Ishikawa (cell line): ENCODE measurements around the gene PKMYT1.

Experiments used
- CEBPB ChIP-seq: IDR thresholded peaks from 2 replicates; pipeline ENCODE4 v1.6.1; 2012
- CREB1 ChIP-seq: IDR thresholded peaks from 2 replicates; pipeline ENCODE4 v1.6.1; 2012; ENCODE audit warnings: low read depth
- EP300 ChIP-seq: IDR thresholded peaks from 2 replicates; pipeline ENCODE4 v1.6.1; 2012; ENCODE audit warnings: borderline replicate concordance
- FOXM1 ChIP-seq: IDR thresholded peaks from 2 replicates; pipeline ENCODE4 v1.6.1; 2012; ENCODE audit warnings: low read depth, borderline replicate concordance
- MAX ChIP-seq: IDR thresholded peaks from 2 replicates; pipeline ENCODE4 v1.6.1; 2012
- NFIC ChIP-seq: IDR thresholded peaks from 2 replicates; pipeline ENCODE4 v1.6.1; 2012
- RAD21 ChIP-seq: IDR thresholded peaks from 2 replicates; pipeline ENCODE4 v1.6.1; 2012; ENCODE audit warnings: low read depth
- REST ChIP-seq: IDR thresholded peaks from 2 replicates; pipeline ENCODE4 v1.6.1; 2012; ENCODE audit warnings: low read depth, mild to moderate bottlenecking
- TAF1 ChIP-seq: IDR thresholded peaks from 2 replicates; pipeline ENCODE4 v1.6.1; 2012; ENCODE audit warnings: low read depth, mild to moderate bottlenecking
- TCF12 ChIP-seq: IDR thresholded peaks from 2 replicates; pipeline ENCODE4 v1.6.1; 2012; ENCODE audit warnings: low read depth
- USF1 ChIP-seq: IDR thresholded peaks from 2 replicates; pipeline ENCODE4 v1.6.1; 2012
- ZBTB7A ChIP-seq: IDR thresholded peaks from 2 replicates; pipeline ENCODE4 v1.6.1; 2012; ENCODE audit warnings: low read depth

GRCh38 chr16:2987286-2987685, 7.0 kb upstream of the PKMYT1 start:
- TF ChIP-seq TCF12 (no peak), CEBPB (no peak), MAX (no peak), TAF1 (no peak), ZBTB7A (no peak), RAD21 (no peak), REST (no peak), EP300 (no peak), FOXM1 (no peak), CREB1 (no peak), USF1 (no peak), NFIC (no peak)
